Epithelial cell of proximal tubule (primary cell): ENCODE data around the gene TENM4. TPM values are rescaled to one million over a fixed set of nuclear protein-coding genes. Genes with fewer than 3 reads are reported as not detected.

Experiments used
- DNase-seq: peaks from one replicate; pipeline ENCODE4 v3.0.0-alpha.2; 2011; ENCODE audit warnings: low read depth
- H3K4me3 ChIP-seq: 2 replicates; pipeline ENCODE4 v1.5.1; 2011; ENCODE audit warnings: low read depth, mild to moderate bottlenecking, low read length
- total RNA-seq: library from RNA; depleted of rRNA; stranded (reverse); fragments of >200 nt; gene quantifications from 2 replicates; pipeline ENCODE4 v1.2.3, GENCODE V29; 2015
- TF ChIP-seq, protein P1 (sequence below): conservative IDR thresholded peaks from 2 replicates; pipeline ENCODE4 v1.5.1; 2012; ENCODE audit warnings: low read depth, mild to moderate bottlenecking, low read length

TENM4 gene
- total RNA-seq, 1 donor from 2014 or later = 22.2 TPM

DNA sequence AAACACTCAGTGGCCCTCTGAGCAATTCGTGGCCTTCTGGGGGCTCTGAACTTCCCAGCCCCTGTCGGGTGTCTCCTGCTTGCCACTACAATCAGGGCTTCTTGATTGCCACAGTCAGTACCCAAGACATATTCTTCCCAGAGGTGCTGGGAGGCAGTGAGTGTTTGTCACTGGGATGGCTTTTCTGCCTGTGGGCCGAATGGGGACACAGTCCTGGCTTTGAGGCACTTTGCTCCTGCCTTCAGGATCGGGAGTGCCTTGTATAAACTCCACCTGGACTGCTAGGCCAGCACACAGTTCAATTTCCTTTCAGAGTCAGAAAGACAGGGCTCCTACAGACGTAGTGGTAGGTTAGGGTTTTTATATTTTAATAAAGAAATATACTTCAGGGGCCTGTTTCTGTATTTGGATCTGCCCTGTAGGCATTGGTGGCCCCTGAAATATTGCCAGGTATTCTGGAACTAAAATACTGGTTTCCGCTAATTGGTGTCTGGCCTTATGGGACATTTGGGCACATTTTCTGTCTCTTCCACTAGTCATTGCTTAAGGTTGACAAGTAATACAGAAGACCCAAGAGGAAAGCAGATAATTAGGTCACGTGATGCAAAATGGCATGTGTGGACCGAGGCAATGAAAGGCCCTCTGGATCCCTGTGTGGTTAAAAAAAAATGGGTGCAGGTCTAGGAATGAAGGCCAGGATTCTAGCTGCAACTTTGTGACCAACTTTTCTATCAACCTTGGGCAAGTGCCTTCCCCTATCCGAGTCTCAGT lies 767.8 kb downstream of the TENM4 start:
- TF ChIP-seq, protein P1, sequence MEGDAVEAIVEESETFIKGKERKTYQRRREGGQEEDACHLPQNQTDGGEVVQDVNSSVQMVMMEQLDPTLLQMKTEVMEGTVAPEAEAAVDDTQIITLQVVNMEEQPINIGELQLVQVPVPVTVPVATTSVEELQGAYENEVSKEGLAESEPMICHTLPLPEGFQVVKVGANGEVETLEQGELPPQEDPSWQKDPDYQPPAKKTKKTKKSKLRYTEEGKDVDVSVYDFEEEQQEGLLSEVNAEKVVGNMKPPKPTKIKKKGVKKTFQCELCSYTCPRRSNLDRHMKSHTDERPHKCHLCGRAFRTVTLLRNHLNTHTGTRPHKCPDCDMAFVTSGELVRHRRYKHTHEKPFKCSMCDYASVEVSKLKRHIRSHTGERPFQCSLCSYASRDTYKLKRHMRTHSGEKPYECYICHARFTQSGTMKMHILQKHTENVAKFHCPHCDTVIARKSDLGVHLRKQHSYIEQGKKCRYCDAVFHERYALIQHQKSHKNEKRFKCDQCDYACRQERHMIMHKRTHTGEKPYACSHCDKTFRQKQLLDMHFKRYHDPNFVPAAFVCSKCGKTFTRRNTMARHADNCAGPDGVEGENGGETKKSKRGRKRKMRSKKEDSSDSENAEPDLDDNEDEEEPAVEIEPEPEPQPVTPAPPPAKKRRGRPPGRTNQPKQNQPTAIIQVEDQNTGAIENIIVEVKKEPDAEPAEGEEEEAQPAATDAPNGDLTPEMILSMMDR = no peak
- no peak overlapping the region for H3K4me3 ChIP-seq
- no peak for DNase-seq

DNA sequence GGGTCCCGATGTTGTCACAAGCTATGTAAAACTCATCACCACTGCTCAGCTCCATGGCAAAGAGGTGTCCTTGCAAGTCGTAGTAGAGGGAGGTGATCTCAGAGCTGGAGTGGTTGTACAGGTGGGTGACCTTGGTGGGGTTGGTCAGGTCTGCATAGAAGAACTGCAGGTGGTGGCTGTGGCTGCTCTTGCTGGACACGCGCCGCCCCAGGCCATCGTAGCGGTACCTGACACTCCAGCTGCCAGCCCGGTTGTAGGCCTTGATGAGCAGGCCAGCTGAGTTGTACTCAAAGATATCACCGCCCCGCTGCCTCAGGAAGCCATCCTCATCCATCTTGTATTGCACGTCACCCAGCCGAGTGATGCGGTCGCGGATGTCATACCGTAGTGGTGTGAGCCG lies 771.6 kb downstream of the TENM4 start:
- no peak for DNase-seq
- no peak overlapping the region for H3K4me3 ChIP-seq
- TF ChIP-seq, protein P1 = no peak

DNA sequence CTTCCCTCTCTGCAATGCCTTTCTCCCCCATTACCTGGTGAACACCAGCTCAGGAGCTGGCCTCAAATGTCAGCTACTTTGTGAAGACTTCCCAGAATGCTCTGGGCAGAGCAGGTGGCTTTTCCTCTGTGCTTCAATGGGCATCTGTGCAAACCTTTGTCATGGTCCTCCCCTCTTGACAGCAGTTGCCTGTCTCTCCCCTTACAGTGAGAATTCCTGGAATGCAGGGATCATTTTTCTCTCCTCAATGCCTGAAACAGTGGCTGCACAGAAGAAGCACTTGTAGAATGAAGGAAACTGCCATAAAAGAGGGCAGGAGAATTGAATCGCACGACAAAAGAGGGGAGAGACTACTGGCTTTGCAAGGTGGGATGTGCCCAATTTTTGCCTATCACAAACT lies 773.4 kb downstream of the TENM4 start:
- DNase-seq = no peak
- TF ChIP-seq, protein P1 = no peak
- H3K4me3 ChIP-seq = no peak overlapping the region

DNA sequence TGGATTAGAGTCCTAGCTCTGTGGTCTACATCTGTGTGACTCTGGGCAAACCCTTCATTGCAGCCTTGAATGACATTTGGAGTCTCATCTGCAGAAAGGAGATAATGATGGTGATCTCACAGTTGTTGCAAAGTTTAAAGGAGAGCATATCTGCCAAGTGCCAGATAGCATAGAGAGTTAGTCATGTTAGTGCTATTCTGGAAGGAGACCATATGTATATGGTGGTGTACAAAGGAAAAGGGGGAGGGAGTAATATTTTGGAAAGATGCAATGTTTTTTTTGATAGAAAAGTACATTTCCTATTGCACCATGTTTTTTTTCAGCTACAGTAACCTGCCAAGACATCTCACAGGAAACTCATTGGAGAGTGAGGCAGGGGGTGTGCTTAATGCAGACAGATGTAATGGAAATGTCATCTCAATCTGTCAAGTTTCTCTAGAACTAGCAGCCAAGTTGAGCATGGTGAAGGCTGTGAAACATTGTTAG lies 774.1 kb downstream of the TENM4 start:
- DNase-seq = no peak
- TF ChIP-seq, protein P1 = no peak
- no peak overlapping the region for H3K4me3 ChIP-seq

DNA sequence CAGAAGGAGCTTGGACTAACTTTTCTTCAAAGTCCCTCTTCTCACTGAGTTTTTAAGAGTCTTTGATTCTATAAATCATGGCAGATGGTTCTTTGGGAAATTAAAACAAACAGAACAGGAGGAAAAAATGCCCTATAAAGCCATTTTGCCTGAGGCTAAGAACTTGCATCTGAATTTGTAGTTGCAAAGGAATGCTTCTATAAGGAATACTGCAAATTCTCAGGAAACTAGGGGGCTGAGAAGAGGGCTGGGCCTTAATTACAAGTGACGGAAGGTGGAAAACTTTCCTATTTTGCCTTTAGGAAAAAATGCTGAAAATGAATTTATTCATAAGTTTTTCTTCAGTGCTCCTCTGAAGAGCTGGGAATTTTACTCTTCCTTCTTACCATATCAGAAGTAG lies 776.2 kb downstream of the TENM4 start:
- H3K4me3 ChIP-seq = no peak overlapping the region
- no peak for DNase-seq
- TF ChIP-seq, protein P1 = no peak

DNA sequence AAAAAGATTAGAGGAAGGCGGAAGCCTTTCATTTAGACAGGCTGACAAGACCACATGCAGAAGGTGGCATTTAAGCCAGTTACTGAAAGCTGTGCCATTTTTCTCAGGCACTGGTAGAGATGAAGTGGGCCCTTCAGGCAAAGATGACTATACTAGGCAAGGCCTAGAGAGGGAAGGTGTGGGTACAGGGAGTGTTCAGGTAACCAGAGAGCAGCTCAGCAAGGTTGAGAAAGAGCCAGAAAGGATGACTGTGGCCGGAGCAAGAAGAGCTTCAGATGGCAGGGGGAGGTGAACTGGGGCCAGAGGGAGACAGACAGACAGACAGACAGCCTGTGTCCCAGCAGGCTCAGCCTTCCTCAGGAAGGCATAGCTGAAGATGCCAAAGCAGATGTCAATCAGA lies 778.0 kb downstream of the TENM4 start:
- DNase-seq = no peak
- H3K4me3 ChIP-seq = no peak overlapping the region
- TF ChIP-seq, protein P1 = no peak

DNA sequence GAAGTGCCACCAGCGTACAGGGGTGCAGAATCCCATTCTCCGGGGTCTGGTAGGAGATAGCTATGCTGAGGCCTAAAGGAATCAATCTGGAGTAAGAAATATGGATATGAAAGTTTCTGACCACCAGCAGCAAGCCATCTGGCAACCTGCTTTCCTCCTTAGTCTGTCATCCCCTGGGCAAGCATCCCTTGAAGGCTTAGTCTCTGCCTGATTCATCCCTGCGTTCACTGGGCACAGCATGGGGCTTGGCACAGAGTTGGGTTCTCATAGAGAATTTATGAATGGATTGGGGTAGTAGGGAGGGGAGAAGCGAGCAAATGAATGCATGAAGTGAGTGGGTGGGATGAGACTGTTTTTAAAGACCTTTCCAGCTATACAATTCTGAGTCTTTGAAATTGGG lies 780.4 kb downstream of the TENM4 start:
- DNase-seq = no peak
- TF ChIP-seq, protein P1 = no peak
- H3K4me3 ChIP-seq = no peak overlapping the region
